GM18951 (cell line): ENCODE results near the gene SEMA4D.

ENCODE experiments used
- POLR2A ChIP-seq: IDR thresholded peaks from 4 replicates; pipeline ENCODE4 v1.6.1; 2011; ENCODE audit warnings: mild to moderate bottlenecking; ENCODE audit not compliant: insufficient read length, insufficient read depth; ENCODE audit errors: extremely low read depth
- in situ Hi-C: fragments of 300-500 bp; cut with MboI; formaldehyde crosslinking; loops from one replicate; pipeline ENCODE4 v1.12.0; 2022; ENCODE audit warnings: low sequenced_read_pairs, mixed read lengths, inconsistent platforms; ENCODE audit not compliant: unreplicated experiment

Gene SEMA4D

DNA sequence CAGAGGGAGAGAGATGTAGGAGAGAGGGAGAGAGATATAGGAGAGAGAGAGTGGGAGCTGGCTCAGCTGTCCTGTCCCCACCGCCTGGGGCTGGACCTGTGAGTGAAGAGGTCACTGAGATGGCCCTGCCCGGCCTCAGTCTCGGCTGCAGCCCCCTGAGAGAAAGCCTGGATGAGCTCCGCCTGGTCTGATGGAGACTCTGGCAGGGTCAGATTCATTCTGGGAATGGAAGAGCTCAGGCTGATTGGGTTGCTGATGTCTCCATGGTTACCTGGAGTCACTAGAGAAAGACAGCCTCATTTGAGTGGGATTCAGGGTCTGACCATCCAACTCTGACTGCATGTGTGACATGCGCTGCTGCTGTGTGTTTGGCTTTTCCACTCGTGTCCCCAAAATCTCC, 27.1 kb upstream of the SEMA4D start:
- in situ Hi-C loops: no loop called here

DNA sequence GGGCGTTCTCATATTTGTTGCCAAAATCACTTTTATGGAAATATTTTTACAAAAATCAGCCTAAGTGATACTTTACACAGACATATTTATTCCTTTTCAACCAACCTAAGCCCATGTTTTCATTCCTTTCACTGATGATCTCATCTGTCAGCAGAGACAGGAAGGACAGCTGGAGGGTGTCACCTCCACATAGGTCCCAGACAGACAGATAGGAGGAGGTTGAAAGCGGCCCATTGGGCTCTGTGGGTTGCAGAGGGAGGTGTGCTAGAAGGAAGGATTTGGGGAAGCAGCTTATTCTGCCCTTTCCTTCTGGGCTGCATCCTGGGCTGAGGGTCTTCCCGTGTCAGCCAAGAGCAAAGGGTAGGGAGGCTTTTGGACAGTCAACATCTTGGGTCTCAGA, 26.0 kb upstream of the SEMA4D start:
- in situ Hi-C loops: no loop called here
- no peak for TF ChIP-seq POLR2A

More for the DNA sequence above, 27.1 kb upstream of the SEMA4D start:
- no peak for TF ChIP-seq POLR2A

DNA sequence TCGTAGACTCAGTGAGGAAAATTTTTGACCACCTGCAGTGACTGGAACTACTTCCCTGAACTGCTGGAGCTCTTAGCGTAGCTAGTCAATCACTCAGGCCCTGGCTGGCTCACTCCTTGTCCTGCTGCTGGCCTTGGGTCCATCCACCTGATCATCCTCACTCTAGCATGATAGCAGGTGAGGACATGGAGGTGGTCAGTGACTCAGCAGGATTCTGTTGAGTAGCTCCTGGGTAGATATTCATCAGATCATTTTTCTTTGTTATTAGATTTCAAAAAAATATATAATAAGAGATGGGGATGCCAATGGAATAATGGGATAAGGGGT, 25.0 kb upstream of the SEMA4D start:
- TF ChIP-seq POLR2A: no peak
- in situ Hi-C loops: no loop called here

DNA sequence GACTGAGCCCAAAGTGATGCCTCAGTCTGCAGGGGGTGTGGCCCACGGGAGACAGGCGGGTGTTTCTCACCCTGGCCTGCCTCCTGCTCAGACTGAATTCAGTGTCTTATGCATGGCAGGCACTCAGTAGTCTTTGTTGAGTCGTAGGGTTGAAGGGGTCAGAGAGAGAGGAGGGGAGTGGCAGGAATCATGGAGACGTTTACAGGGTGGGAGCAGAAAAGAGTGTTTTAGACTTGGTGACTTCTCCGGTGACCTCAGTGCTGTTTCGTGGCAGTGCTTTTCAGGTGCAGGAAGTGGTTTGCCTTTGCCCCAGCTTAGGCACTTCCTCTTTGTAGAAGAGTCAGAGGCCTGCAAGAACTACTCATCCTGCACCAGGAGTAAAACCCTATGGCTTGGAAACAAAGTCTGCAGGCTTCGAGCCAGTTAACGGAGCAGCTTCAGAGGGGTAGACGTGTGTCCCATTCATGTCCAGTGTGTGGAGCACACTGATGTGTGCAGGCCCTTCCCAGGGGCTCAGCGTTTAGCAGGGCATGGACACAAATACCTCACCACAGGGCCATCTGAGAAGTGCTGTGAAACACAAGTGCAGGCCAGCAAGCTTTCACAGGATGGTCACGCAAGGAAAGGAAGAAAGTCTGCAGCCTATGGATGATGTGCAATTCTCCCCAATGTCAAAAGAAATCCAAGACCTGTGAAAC, 24.5 kb upstream of the SEMA4D start:
- TF ChIP-seq POLR2A: no peak
- in situ Hi-C loops: no loop called here

DNA sequence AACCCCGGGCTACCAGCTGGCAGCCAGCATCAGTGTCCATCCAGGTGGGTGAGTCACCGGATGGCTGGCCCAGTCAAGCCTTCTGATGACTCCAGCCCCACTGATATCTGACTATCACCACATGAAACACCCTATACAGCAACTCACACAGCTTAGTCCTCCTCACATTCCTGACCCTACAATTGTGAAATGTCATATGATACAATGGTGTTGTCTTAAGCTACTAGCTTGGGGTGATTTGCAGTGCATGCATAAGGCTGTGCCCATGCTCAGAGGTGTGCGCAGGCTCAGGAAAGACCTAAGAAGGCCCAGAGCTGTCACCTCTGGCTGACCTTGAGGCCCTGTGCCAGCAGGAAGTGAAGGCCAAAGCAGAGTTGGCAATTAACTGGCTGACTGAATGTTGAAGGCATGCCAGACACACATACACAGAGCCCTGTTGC, 21.5 kb upstream of the SEMA4D start:
- in situ Hi-C loops: no loop called here
- no peak for TF ChIP-seq POLR2A

DNA sequence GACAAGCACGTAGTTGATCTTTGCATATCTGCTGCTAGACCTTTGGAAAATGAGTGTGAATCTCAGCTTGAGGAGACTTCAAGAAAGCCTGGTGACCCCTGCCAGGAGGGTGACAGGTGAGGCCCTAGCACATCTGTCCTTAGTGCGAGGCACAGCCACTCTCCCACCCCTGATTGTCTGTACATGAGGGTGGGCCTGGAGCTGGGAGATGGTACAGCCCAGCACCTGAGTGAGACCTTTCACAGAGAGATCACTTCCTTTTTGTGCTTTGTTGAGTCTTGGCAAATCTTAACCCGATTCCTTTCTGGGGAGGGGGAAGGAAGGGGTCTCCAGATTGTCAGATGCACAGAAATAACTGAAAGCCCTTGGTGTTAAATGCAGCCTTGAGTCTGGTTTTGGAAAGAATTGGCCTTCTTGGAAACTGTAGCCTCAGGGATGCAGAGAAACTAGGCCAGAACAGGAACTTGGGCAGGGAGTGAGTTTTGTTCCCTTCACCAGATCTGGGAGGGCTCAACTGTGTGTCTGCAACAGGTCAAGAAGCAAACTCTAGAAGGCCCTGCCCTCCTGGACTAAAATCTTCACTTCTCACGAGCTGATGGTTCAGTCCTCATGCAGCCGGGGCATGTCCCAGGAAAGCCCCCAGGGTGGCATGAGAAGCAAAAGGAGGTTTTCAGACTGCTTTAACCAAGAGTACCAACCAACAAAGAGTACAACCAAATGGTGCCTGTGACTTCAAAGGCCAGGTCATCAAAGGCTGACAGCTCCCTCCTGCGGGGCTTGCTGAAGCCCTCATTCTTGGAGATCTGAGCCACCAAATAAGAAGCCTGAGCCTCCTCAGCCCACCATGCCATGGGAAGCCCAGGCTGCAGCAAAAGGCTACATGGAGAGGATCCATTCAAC, 20.8 kb upstream of the SEMA4D start:
- TF ChIP-seq POLR2A: no peak
- in situ Hi-C loops: no loop called here

DNA sequence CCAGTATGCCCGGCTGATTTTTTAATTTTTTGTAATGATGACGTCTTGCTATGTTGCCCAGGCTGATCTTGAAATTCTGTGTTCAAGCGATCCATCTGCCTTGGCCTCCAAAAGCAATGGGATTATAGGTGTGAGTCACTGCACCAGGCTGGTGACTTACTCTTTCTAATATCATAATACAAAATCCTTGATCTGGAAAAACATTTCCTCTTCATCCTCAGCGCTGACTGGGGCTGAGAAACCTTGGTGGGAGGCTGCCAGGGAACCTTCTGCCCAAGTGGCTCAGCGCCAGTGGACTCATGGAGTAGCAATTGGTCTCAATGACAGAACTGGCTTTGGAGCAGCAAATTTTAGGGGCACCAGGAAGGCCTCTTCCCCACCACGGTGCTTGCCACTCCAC, 17.5 kb upstream of the SEMA4D start:
- in situ Hi-C loops: no loop called here
- no peak for TF ChIP-seq POLR2A

DNA sequence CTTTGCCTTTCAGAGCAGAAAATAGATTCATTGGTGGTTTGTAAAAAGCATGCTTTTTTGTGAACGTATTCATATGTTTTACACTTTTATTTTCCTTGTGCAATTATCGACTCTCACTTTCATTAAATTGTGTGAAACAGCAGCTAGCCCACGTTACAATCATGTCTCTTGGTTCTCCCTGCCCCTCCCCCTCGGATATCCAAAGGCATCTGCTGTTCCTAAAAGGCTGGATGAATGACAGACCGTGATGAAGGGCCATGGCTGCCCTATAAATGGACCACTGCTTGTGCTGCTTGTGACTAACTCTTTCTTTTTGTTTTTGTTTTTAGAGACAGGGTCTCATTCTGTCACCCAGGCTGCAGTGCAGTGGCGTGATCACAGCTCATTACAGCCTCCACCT, 17.0 kb upstream of the SEMA4D start:
- TF ChIP-seq POLR2A: no peak
- in situ Hi-C loops: no loop called here

DNA sequence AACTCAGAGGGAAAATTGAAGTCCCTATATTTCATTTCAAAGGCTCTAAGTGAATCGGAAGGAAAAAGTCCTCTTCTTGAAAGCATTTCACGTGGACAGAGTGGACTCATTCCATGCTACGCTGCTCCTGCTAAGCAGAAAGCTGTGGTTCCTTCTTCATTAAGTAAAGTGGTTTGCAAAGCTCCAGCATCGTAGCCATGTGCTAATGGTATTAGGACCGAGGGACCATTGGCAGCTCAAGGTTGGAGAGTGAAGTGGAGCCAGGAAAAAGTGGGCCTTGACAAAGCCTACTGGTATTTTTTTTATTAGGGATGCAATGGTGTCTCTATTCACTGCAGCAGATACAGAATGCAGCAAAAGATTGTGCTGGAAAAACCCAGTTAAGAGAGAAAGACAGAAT, 16.4 kb upstream of the SEMA4D start:
- in situ Hi-C loops: no loop called here
- no peak for TF ChIP-seq POLR2A

DNA sequence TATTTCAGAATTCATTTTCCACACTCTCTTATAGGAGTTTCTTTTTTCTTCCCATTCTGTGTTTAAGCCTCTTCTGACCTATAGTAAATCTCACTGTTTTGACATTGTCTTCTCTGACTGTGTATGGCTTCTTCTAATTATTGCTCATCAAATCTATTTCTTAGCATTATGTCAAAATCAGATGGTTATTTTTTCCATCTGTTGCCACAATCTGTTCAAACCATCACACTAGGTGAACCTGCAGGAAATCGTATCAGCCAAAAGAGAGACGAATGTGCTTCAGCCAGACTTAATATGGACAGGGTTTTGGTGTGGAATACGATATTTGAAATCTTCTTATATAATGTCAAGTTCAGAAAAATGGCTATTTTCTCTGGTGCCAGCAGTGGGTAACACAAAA, 15.9 kb upstream of the SEMA4D start:
- in situ Hi-C loops: no loop called here
- TF ChIP-seq POLR2A: no peak

DNA sequence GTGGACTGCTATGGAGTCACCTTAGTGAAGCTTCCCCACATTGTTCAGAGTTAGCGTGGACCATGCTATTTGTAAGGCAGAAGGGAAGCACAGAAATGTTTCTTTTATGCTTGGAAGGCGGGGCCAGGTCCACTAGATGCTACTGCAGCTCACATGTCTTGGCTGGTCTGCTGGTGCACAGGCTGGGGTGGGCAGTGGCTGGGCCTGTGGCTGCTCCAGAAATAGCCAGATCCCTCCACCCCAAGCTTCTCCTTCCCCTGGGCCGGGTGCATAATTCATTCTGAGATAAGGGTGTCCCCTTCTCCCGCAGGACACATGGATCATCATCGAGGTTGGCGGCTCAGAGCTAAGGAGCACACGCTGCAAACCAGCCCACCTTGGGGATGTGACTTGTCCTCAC, 14.5 kb upstream of the SEMA4D start:
- in situ Hi-C loops: no loop called here
- TF ChIP-seq POLR2A: no peak

DNA sequence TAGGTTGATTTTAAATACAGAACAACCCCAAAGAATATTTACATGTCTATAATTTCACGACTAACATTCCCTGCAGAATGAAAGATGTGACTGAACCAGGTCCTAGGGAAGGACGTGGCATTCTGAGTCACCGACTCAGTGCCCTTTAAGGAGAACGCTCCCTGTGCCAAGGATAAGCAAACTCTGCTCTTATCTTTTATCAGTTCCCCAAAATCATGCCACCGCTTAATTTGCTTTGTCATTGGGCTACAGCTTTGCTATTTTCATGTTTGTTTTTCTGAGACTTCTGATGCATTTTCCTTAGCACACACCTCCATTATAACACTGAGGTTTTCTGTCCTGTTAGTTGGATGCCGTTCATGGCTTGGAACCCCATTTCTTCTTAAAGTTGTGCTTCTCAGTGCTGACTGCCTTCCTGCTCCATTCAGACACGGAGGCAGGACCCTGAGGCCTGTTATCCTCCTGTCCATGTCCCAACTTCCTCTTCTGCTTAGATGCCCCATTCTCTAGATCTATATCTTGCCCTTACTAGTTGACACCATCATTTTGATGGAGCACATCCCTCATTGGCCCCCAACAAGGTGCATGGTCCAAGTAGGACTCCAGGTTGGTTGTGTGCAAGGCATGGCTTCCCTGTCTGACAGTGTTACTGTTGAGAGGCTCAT, 11.2 kb upstream of the SEMA4D start:
- TF ChIP-seq POLR2A: no peak
- in situ Hi-C loops: no loop called here

DNA sequence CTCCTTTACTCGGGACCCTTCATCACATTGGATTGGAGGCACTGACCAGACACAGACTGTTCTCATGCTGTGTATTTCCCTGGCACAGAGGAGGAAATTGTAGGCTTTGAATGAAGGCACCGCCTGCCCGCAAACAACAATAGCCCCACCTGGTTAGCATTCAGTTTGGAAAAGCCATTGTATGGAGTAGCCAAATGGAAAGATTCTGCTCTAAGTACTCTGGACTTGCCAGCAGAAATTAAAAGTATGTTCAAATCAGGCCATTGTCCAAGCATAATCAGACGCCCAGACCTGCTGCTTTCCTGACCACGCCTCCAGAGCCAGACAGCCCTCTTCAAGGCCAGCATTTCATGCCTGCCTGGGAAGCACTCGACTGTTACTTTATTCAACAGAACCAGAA, 8.0 kb upstream of the SEMA4D start:
- in situ Hi-C loops: no loop called here
- TF ChIP-seq POLR2A: no peak

DNA sequence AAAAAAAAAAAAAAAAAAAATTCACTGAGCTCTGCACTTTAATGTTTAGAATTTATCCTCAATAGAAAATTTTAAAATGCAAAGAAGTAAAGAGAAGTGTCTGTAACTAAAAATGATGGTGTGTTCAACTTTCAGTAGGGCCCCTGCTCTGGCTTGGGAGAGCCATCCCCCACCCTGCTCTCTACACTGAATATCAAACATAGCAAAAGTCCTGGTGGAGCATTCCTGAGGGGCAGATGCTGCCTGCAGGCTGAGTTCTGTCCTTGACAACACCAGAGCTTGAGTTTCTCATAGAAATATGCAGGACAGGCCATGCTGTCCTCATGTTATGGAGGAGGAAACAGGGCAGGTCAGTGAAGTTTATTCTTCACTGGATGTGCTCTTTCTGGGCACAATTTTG, 7.1 kb upstream of the SEMA4D start:
- in situ Hi-C loops: no loop called here
- TF ChIP-seq POLR2A: no peak

DNA sequence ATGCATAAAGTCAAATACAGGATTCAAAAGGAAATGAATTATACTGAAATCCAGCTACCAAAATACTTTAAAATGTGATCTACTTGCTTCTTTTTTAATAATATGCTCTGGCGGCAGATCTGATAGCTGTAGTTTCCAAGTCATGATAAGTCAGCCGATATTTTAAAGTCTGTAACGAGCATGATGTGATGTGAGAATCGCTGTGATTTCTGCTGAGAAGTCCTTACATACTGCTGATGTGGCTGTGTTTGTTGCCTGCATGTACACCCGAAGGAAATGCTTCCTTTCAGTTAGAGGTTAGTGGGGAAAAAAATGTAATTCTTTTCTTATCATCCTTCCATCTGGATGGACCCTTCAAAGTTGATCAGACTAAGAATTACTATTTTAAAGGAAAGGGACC, 4.8 kb upstream of the SEMA4D start:
- in situ Hi-C loops: no loop called here
- no peak for TF ChIP-seq POLR2A
